ENCODE data around the gene FHOD3. TPM values are rescaled to one million over a fixed set of nuclear protein-coding genes. Genes with fewer than 3 reads are reported as not detected.

FHOD3 gene
- total RNA-seq, 2 experiments from 2014 or later: not detected

DNA sequence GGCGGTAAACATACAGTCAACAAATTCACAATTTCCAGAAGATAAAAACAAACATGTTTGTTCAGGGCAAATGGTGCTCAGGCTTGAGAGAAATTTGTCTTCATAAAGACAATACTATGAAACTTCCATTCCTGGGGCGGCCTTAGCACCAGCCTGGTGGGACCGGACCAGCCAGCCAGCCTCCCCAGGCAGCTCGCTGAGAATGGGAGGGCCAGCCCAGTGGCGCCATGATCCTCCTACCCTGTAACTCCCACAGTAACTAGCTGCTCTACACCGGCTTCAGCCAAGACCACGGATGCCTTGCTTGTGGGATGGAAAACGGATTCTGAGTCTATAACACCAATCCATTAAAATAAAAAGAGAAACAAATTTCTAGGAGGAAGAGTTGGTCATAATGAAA is 24.2 kb upstream of the FHOD3 start:
- DNase-seq (no peak), ATAC-seq (no peak)
- no peaks in the 10 kb centered on the region for H3K36me3 Mint-ChIP-seq (ENCODE audit: low read depth)
- no peaks in the 10 kb centered on the region for H3K4me1 Mint-ChIP-seq (ENCODE audit: low read depth)
- POLR2A ChIA-PET: no interaction called here
- TF ChIP-seq, protein P1, sequence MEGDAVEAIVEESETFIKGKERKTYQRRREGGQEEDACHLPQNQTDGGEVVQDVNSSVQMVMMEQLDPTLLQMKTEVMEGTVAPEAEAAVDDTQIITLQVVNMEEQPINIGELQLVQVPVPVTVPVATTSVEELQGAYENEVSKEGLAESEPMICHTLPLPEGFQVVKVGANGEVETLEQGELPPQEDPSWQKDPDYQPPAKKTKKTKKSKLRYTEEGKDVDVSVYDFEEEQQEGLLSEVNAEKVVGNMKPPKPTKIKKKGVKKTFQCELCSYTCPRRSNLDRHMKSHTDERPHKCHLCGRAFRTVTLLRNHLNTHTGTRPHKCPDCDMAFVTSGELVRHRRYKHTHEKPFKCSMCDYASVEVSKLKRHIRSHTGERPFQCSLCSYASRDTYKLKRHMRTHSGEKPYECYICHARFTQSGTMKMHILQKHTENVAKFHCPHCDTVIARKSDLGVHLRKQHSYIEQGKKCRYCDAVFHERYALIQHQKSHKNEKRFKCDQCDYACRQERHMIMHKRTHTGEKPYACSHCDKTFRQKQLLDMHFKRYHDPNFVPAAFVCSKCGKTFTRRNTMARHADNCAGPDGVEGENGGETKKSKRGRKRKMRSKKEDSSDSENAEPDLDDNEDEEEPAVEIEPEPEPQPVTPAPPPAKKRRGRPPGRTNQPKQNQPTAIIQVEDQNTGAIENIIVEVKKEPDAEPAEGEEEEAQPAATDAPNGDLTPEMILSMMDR (IDR thresholded peaks at IDR 0.05): no peak
- H3K27ac Mint-ChIP-seq: no peak overlapping the region
- no peaks in the 10 kb centered on the region for H3K9me3 Mint-ChIP-seq
- H3K27me3 Mint-ChIP-seq: peaks cover 16% of the 10 kb centered on the region
- no peak overlapping the region for H3K4me3 Mint-ChIP-seq
- intact Hi-C loops (cut with micrococcal nuclease): no loop called here
- CTCF ChIA-PET: no interaction called here

DNA sequence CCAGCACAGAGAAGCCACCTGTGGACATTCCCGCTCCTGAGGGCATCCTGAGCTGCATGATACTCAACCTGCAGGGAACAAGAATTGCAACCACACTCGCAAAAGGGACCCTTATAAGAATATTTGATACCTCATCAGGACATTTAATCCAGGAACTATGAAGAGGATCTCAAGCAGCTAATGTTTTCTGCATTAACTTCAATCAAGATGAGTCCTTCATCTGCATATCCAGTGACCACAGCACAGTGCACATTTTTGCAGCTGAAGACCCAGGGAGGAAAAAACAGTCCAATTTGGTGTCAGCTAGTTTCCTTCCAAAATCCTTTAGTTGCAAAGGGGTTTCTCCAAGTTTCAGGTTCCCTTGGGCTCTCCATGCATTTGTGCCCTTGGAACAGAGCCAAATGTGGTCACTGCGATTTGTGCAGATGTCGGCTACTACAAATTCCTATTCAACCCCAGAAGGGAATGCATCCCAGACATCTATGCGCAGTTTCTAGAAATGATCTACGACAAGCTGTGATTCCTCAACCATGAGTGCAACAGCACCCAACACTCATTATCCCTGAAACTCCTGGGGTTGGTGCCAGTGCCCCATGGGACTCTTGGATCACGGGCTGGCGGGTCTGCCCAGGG is 23.3 kb upstream of the FHOD3 start:
- CTCF ChIA-PET: interaction anchor here (1.5 kb wide), 1 partner anchor 9 kb away, joined by 3 read pairs; no protein-coding TSS in a partner anchor
- Mint-ChIP-seq H3K27me3 (peaks cover 21% of the 10 kb centered on the region), H3K4me1 (ENCODE audit: low read depth) (no peaks in the 10 kb centered on the region), H3K27ac (no peak overlapping the region), H3K4me3 (no peak overlapping the region), H3K36me3 (ENCODE audit: low read depth) (no peaks in the 10 kb centered on the region), H3K9me3 (no peaks in the 10 kb centered on the region)
- intact Hi-C loops (cut with micrococcal nuclease): no loop called here
- DNase-seq: no peak
- TF ChIP-seq, protein P1 (IDR thresholded peaks at IDR 0.05): no peak
- POLR2A ChIA-PET: interaction anchor here (0.6 kb wide), 1 partner anchor 1458 kb away, joined by 4 read pairs; no protein-coding TSS in a partner anchor
- ATAC-seq: no peak

DNA sequence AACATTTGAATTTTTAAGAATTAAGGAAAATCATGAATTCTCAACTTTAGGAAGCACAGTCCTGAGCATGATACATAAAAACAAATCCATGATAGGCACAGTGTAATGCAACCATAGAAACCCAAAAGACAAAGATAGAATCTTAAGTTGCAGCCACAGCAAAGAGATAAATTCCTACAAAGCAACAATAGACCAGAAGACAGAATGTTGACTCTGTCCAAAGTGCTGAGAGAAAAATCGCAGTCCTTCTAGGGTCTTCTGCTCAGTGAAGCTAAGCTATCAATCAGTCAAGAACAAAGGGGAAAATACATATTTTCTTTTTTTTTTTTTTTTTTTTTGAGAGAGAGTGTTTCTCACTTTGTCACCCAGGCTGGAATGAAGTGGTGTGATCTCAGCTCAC is 22.0 kb upstream of the FHOD3 start:
- Mint-ChIP-seq H3K4me3 (no peak overlapping the region), H3K9me3 (no peaks in the 10 kb centered on the region), H3K27me3 (peaks cover 12% of the 10 kb centered on the region), H3K36me3 (ENCODE audit: low read depth) (no peaks in the 10 kb centered on the region), H3K4me1 (ENCODE audit: low read depth) (no peaks in the 10 kb centered on the region), H3K27ac (no peak overlapping the region)
- intact Hi-C loops (cut with micrococcal nuclease): no loop called here
- ATAC-seq (no peak), DNase-seq (no peak)
- TF ChIP-seq, protein P1 (IDR thresholded peaks at IDR 0.05): no peak
- ChIA-PET POLR2A (no interaction called here), CTCF (interaction anchor here (1.5 kb wide), 1 partner anchor 8 kb away, joined by 3 read pairs; no protein-coding TSS in a partner anchor)

DNA sequence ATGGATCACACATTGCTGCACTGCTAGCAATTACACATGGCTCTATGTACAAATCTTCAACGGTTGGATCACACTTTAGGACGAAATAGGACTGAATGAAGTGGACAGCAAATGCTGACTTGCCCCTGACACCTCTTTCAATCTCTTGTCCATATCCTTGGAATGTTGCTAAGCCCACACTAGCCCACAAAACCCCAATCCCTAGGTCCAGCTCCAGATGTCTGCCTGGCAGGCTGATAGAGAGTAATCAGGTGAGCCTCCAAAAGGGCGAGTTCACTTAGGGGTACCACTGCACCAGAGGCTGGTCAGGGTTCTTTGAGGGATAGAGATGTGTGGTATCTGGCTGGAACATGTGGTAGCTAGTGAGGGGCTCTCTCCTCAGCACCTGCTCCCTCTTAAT is 18.5 kb upstream of the FHOD3 start:
- TF ChIP-seq, protein P1 (IDR thresholded peaks at IDR 0.05): no peak
- no peak for DNase-seq
- Mint-ChIP-seq H3K4me3 (no peak overlapping the region), H3K9me3 (no peaks in the 10 kb centered on the region), H3K36me3 (ENCODE audit: low read depth) (no peaks in the 10 kb centered on the region), H3K27ac (no peak overlapping the region), H3K4me1 (ENCODE audit: low read depth) (no peaks in the 10 kb centered on the region), H3K27me3 (peaks cover 16% of the 10 kb centered on the region)
- intact Hi-C loops (cut with micrococcal nuclease): no loop called here
- no peak for ATAC-seq
- POLR2A ChIA-PET: no interaction called here
- CTCF ChIA-PET: interaction anchor here (1.2 kb wide), 1 partner anchor 183 kb away, joined by 5 read pairs; no protein-coding TSS in a partner anchor

DNA sequence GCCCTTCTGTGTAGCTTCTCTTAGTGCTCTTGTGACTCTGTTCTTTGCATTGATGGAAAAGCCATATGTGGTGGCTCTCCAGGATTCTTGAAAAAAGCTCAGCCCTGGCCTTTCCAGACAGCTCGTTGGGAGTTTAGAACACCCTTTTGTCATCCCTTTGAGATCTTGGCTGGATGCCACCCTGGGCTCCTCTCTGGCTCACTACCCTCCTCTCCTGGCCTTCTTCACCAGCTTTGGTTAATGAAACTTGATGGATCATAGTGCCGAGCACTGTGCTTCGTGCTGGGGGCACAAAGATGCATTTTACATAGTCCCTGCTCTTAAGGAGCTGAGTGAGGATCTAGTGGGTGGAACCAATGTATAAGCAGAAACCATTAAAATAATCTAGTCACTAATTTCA is 15.6 kb upstream of the FHOD3 start:
- Mint-ChIP-seq H3K4me1 (ENCODE audit: low read depth) (no peaks in the 10 kb centered on the region), H3K36me3 (ENCODE audit: low read depth) (no peaks in the 10 kb centered on the region), H3K27me3 (peaks cover 16% of the 10 kb centered on the region), H3K27ac (no peak overlapping the region), H3K9me3 (no peaks in the 10 kb centered on the region), H3K4me3 (no peak overlapping the region)
- CTCF ChIA-PET: interaction anchor here (5.2 to 6.0 kb wide), 2 partner anchors 187 to 264 kb away, joined by 49 to 53 read pairs; no protein-coding TSS in a partner anchor
- ATAC-seq (no peak), DNase-seq (no peak)
- intact Hi-C loops (cut with micrococcal nuclease): loop anchor here (5.0 to 10.0 kb wide), 3 partner anchors 265 to 877 kb away; no protein-coding TSS in a partner anchor
- POLR2A ChIA-PET: no interaction called here
- TF ChIP-seq, protein P1 (IDR thresholded peaks at IDR 0.05): no peak
